Loucy (cell line): ENCODE results near the gene MRE11.
"Not testable (repeated sequence)": the region's sequence is repeated elsewhere in the genome, so short reads cannot be mapped to it uniquely, and the experiment has no call there.

ENCODE experiments used
- EZH2phosphoT487 ChIP-seq: fragments of 200-600 bp; IDR thresholded peaks from 2 replicates; pipeline ENCODE4 v1.6.1; 2018; ENCODE audit warnings: antibody characterized with exemption, mild to moderate bottlenecking, moderate library complexity, borderline replicate concordance
- TF ChIP-seq, protein P1 (sequence below): fragments of 200-600 bp; sonication (generic); conservative IDR thresholded peaks from 2 replicates; pipeline ENCODE4 v1.5.1; 2014; ENCODE audit warnings: mild to moderate bottlenecking, antibody characterized with exemption, low read length

DNA sequence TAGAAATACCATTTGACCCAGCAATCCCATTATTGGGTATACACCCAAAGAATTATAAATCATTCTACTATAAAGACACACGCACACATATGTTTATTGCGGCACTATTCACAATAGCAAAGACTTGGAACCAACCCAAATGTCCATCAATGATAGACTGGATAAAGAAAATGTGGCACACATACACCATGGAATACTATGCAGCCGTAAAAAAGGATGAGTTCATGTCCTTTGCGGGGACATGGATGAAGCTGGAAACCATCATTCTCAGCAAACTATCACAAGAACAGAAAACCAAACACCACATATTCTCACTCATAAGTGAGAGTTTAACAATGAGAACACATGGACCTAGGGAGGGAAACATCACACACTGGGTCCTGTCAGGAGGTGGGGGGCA, 101.7 kb downstream of the MRE11 start:
- TF ChIP-seq, protein P1, sequence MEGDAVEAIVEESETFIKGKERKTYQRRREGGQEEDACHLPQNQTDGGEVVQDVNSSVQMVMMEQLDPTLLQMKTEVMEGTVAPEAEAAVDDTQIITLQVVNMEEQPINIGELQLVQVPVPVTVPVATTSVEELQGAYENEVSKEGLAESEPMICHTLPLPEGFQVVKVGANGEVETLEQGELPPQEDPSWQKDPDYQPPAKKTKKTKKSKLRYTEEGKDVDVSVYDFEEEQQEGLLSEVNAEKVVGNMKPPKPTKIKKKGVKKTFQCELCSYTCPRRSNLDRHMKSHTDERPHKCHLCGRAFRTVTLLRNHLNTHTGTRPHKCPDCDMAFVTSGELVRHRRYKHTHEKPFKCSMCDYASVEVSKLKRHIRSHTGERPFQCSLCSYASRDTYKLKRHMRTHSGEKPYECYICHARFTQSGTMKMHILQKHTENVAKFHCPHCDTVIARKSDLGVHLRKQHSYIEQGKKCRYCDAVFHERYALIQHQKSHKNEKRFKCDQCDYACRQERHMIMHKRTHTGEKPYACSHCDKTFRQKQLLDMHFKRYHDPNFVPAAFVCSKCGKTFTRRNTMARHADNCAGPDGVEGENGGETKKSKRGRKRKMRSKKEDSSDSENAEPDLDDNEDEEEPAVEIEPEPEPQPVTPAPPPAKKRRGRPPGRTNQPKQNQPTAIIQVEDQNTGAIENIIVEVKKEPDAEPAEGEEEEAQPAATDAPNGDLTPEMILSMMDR: not testable (repeated sequence)
- not testable (repeated sequence) for TF ChIP-seq EZH2phosphoT487
